Gastroesophageal sphincter (tissue), 4 donors: ENCODE results near the gene ADGRG3. TPM values are rescaled to one million over a fixed set of nuclear protein-coding genes. Genes with fewer than 3 reads are reported as not detected.

Source experiments
- ATAC-seq: fragments of 150-250 bp; one replicate; pipeline ENCODE4 v1.9.1; 2016; ENCODE audit warnings: mild to moderate bottlenecking, moderate library complexity
- H3K27ac ChIP-seq, 4 donors: fragments of 200-600 bp; sonication (generic) in 3 of 4; 1 replicate in 3 of 4; 2 replicates in 1 of 4; pipeline ENCODE4 v1.5.1; 2016 to 2019
- H3K27me3 ChIP-seq: fragments of 200-600 bp; sonication (generic); one replicate; pipeline ENCODE4 v1.5.1; 2019
- H3K36me3 ChIP-seq, 2 donors: fragments of 200-600 bp; sonication (generic); one replicate each; pipeline ENCODE4 v1.5.1; 2019; ENCODE audit warnings: control low read depth in 1 of 2
- H3K4me1 ChIP-seq, 3 donors: fragments of 200-600 bp; sonication (generic); 1 replicate in 2 of 3; 2 replicates in 1 of 3; pipeline ENCODE4 v1.5.1; 2016 to 2019; ENCODE audit warnings: control low read depth in 2 of 3
- H3K4me3 ChIP-seq, 2 donors: fragments of 200-600 bp; sonication (generic); one replicate each; pipeline ENCODE4 v1.5.1; 2019; ENCODE audit warnings: mild to moderate bottlenecking in 1 of 2, moderate library complexity in 1 of 2
- H3K9me3 ChIP-seq, 3 donors: fragments of 200-600 bp; sonication (generic); one replicate each; pipeline ENCODE4 v1.5.1; 2017 to 2019; ENCODE audit warnings: control low read depth in 2 of 3
- EP300 ChIP-seq: sonication (generic); formaldehyde crosslinking; IDR thresholded peaks from one replicate; pipeline ENCODE4 v1.6.1; 2017; ENCODE audit warnings: antibody characterized with exemption, mild to moderate bottlenecking
- POLR2A ChIP-seq, 2 donors: fragments of 450-650 bp; IDR thresholded peaks; one replicate each; pipeline ENCODE4 v1.6.1; 2017; ENCODE audit warnings: antibody characterized with exemption in 2 of 2, mild to moderate bottlenecking in 2 of 2, moderate library complexity in 1 of 2
- POLR2AphosphoS5 ChIP-seq: sonication (generic); formaldehyde crosslinking; IDR thresholded peaks from one replicate; pipeline ENCODE4 v1.6.1; 2017; ENCODE audit warnings: antibody characterized with exemption
- WGBS, 2 donors: methylation state at CpG; one replicate each; pipeline ENCODE4 v1.1.5; 2018; ENCODE audit warnings: low coverage in 1 of 2; 5-methylcytosine and 5-hydroxymethylcytosine counted together
- total RNA-seq, 4 donors: library from RNA; depleted of rRNA; stranded (reverse); fragments of >200 nt; gene quantifications; one replicate each; pipeline ENCODE4 v1.1.0, GENCODE V29; 2016
- TF ChIP-seq, protein P1 (sequence below), 4 experiments: fragments of 200-600 bp in 2 of 4; fragments of 450-650 bp in 2 of 4; sonication (generic) in 1 of 4; IDR thresholded peaks; one replicate each; pipeline ENCODE4 v1.5.1; 2017 to 2019; ENCODE audit warnings: antibody characterized with exemption in 4 of 4, mild to moderate bottlenecking in 2 of 4, moderate library complexity in 2 of 4

ADGRG3 gene
- total RNA-seq, 4 donors from 2014 or later: 0.31 to 7.4 (median 2.2) TPM

DNA sequence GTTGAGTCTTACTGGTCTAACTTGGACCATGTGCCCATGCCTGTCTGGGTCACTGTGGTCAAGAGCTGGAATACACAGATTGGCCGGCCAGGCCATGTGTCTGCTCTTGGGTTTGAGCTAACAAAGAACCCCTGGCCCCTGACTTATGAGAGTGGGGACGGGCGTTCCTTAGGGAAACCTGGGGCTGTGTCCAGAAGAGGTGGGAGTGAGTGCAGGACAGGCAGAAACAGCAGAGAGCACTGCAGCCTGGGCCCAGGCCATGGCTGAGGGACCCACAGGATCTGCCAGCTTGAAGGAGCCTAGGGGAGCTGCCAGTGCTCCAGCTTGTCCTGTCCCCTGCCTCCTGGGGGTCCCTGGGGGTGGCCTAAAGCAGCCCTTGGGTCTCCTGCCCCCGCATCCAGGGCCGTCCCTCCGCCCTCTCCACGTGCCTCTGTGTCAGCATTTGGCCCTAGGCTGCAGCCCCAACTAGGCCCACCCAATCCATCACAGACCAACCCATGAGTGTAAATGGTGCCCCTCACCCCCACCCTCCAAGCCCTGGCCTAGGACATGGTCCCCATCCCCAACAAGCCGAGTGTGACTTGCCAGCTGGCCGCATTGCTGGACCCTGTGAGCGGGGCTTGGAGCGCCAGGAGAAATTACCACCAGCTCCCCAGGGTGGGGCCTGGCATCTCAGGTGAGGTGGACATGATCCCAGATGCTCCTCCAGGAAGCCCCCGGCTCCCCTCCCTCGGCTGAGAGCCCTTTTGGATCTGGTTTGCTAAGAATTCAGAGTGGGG, 14.0 kb downstream of the ADGRG3 start:
- H3K4me3 ChIP-seq: no peak overlapping the region
- peaks cover 26% of the 10 kb centered on the region for H3K27me3 ChIP-seq
- H3K9me3 ChIP-seq: no peaks in the 10 kb centered on the region
- no peak for ATAC-seq
- H3K27ac ChIP-seq: no peak overlapping the region
- no peaks in the 10 kb centered on the region for H3K4me1 ChIP-seq
- TF ChIP-seq POLR2AphosphoS5: no peak
- no peak for TF ChIP-seq POLR2A (IDR thresholded peaks at IDR 0.05)
- no peak for TF ChIP-seq EP300
- TF ChIP-seq, protein P1, sequence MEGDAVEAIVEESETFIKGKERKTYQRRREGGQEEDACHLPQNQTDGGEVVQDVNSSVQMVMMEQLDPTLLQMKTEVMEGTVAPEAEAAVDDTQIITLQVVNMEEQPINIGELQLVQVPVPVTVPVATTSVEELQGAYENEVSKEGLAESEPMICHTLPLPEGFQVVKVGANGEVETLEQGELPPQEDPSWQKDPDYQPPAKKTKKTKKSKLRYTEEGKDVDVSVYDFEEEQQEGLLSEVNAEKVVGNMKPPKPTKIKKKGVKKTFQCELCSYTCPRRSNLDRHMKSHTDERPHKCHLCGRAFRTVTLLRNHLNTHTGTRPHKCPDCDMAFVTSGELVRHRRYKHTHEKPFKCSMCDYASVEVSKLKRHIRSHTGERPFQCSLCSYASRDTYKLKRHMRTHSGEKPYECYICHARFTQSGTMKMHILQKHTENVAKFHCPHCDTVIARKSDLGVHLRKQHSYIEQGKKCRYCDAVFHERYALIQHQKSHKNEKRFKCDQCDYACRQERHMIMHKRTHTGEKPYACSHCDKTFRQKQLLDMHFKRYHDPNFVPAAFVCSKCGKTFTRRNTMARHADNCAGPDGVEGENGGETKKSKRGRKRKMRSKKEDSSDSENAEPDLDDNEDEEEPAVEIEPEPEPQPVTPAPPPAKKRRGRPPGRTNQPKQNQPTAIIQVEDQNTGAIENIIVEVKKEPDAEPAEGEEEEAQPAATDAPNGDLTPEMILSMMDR (IDR thresholded peaks at IDR 0.05): no peak
- no peaks in the 10 kb centered on the region for H3K36me3 ChIP-seq
- no CpG with 5 or more reads among the region's 13 CpGs for WGBS, 2 donors

DNA sequence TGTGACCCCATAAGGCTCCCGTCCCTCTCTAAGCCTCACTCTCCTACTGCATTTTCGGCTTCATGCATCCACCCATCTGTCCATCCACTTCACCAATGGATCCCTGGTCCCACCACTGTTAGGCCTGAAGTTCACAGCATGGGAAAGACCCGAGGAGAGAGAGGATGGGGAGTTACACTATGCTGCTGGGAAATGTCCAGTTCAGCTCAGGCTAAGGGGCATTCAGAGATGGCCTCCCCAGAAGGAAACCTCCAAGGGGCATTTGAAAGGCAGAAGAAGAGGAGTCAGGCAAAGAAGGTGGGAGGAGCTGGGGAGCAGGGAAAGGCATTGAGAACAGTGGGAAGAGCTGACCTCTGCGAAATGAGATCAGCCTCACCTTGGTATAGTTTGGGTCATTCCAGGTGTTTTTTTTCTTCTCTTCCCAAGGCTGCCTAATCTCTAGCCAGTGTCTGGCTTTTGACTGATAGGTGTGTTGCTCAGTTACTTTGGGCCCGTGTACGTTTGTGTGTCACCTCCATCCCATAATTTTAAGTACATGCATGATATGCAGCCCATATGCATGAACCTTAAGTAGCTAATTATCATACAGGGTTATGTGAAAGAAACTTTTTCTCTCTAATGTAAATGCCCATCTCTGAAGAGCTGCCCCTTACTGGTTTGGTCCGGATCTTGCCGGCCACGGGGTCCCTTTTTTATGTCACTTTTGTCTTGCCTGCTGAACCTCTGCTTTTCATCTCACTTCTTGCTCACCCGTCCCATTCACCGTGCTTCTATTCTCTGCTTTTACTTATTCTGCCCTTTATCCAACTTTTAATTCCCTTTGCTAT, 14.9 kb downstream of the ADGRG3 start:
- 75 to 94% methylated on average over 6 to 7 of the region's 11 CpGs for WGBS, 2 donors
- Histone ChIP-seq H3K4me1 (no peaks in the 10 kb centered on the region), H3K9me3 (no peaks in the 10 kb centered on the region), H3K27ac (no peak overlapping the region), H3K4me3 (no peak overlapping the region), H3K27me3 (peaks cover 32% of the 10 kb centered on the region), H3K36me3 (no peaks in the 10 kb centered on the region)
- no peak for ATAC-seq
- TF ChIP-seq POLR2AphosphoS5 (no peak), EP300 (no peak), POLR2A (IDR thresholded peaks at IDR 0.05) (no peak)
- TF ChIP-seq, protein P1 (IDR thresholded peaks at IDR 0.05): no peak

DNA sequence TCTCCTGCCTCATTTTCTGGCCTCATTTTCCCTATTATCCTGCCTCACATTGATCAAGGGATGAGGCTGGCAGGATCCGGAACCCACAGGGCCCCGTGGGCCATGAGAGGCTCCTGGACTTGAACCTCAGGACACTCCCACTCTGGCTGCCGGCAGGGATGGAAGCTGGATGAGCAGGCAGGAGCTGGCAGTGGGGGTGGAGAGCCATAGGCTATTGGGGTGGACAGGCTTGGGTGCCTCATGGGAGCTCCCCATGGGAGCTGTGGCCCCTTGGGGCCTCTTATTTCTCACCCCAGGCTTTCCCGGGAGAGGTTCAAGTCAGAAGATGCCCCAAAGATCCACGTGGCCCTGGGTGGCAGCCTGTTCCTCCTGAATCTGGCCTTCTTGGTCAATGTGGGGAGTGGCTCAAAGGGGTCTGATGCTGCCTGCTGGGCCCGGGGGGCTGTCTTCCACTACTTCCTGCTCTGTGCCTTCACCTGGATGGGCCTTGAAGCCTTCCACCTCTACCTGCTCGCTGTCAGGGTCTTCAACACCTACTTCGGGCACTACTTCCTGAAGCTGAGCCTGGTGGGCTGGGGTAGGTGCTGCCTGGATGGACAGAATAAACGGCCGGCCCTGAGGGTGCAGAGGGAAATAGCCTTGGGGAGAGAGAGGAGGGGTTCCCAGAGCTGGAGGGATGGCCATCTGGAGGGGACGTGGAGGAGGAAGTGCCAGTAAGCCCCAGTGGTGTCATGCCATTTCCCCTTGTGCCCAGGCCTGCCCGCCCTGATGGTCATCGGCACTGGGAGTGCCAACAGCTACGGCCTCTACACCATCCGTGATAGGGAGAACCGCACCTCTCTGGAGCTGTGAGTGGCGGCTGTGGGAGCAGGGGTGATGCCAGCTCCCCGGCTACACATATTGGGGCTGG, 15.8 kb downstream of the ADGRG3 start:
- no peak for ATAC-seq
- Histone ChIP-seq H3K9me3 (no peaks in the 10 kb centered on the region), H3K27ac (no peak overlapping the region), H3K4me3 (no peak overlapping the region), H3K36me3 (no peaks in the 10 kb centered on the region), H3K4me1 (no peaks in the 10 kb centered on the region), H3K27me3 (peaks cover 36% of the 10 kb centered on the region)
- 86 to 95% methylated on average over 2 to 4 of the region's 18 CpGs for WGBS, 2 donors
- TF ChIP-seq POLR2AphosphoS5 (no peak), EP300 (no peak), POLR2A (IDR thresholded peaks at IDR 0.05) (no peak)
- TF ChIP-seq, protein P1 (IDR thresholded peaks at IDR 0.05): no peak

DNA sequence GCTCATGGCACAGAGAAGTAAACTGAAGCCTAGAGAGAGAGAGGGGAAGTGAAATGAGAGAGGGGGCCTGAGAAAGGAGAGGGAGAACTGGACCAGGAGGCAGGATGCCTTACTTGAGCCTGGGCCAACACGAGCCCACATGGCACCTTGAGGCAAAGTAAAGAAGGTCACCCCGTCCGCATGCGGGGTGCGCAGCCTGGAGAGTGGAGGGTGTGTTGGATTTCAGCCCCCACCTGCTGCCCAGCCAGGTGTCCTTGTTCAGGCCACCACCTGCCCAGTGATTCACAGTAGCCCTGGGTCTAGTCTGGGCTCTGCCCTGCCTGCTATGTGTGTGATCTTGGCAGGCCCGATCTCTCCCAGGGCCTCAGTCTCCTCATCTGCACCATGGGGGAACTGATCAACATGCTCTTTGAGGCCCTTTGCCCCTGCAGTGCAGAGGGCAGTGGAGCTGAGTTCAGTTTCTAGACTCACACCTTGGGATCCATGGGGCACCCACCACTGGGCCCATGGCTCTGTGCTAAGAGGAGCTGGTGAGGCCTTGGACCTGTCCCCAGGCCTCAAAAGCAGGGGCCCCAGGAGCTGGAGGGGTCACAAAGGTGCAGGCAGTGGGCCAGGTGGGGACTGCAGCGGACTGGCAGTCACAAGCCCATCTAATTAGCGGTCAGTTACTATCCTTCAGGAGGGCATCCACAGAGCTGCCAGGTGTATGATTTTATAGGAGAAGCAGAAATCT, 16.7 kb downstream of the ADGRG3 start:
- no peaks in the 10 kb centered on the region for H3K4me1 ChIP-seq
- TF ChIP-seq POLR2AphosphoS5: no peak
- TF ChIP-seq EP300: no peak
- TF ChIP-seq POLR2A (IDR thresholded peaks at IDR 0.05): no peak
- TF ChIP-seq, protein P1 (IDR thresholded peaks at IDR 0.05): no peak
- no peaks in the 10 kb centered on the region for H3K36me3 ChIP-seq
- no peak overlapping the region for H3K4me3 ChIP-seq
- ATAC-seq: no peak
- H3K9me3 ChIP-seq: no peaks in the 10 kb centered on the region
- 92 to 98% methylated on average over 5 to 6 of the region's 8 CpGs for WGBS, 2 donors
- H3K27ac ChIP-seq: no peak overlapping the region
- peaks cover 38% of the 10 kb centered on the region for H3K27me3 ChIP-seq
